ENCODE results near the gene SLC35B1.

GRCh38 chr17:49749730-49750129 is 42.0 kb upstream of the SLC35B1 start:
- TF ChIP-seq TAF1 (IDR thresholded peaks at IDR 0.05; ENCODE audit: borderline replicate concordance, insufficient read depth, low read length) = no peak
- no peak for TF ChIP-seq POLR2AphosphoS5 (IDR thresholded peaks at IDR 0.05; ENCODE audit: low read depth, low read length)
- no peak for TF ChIP-seq REST (IDR thresholded peaks at IDR 0.05; ENCODE audit: insufficient read depth in 1 of 2, low read depth in 2 of 2, low read length in 2 of 2)
- TF ChIP-seq SIN3A (IDR thresholded peaks at IDR 0.05; ENCODE audit: borderline replicate concordance, insufficient read depth, low read length) = no peak
- no peak for TF ChIP-seq FOXP2 (optimal IDR thresholded peaks at IDR 0.05; ENCODE audit: borderline replicate concordance, extremely low read depth, extremely low read length, insufficient read depth)
